GM12891 (cell line): ENCODE results near the gene LY6G6C.

ENCODE experiments used
- POLR2A ChIP-seq: IDR thresholded peaks from 2 replicates; pipeline ENCODE4 v1.6.1; 2011; ENCODE audit warnings: low read depth, low read length, control low read depth
- POLR2AphosphoS5 ChIP-seq: IDR thresholded peaks from 2 replicates; pipeline ENCODE4 v1.6.1; 2011; ENCODE audit warnings: low read depth, low read length, control low read depth
- TAF1 ChIP-seq: IDR thresholded peaks from 2 replicates; pipeline ENCODE4 v1.6.1; 2011; ENCODE audit warnings: low read depth, low read length, control low read depth

DNA sequence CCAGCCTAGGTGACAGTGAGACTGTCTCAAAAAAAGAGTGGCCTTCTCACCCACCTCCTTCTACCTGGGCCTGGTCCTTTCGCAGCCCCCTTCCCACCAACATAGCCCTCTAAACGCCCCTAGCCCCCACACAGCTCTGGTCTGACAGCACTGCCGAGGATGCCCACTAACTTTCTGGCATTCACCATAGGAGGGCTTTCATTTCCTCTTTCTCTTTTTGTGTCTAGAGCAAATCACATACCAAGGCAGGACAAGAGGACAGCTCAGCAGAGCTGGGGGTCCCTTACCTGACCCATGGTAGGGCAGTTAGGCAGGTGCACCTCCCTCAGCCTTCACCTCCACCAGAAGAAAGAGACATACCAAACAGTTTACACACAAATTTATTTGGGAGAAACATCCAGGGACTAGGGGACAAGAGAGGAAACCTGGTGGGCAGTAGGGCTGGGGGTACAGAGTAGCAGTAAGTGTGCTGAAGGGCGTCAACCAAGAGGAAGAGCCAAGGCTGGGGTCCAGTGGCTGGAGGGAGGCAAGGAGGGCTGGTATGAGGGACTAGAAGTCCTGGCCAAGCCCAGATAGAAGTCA is 45.1 kb downstream of the LY6G6C start:
- TF ChIP-seq POLR2AphosphoS5: no peak
- no peak; the same call in 1 of the 2 replicates for TF ChIP-seq POLR2A
- no peak for TF ChIP-seq TAF1
